Measurements from ENCODE around the gene SPTB.

Gene SPTB

DNA sequence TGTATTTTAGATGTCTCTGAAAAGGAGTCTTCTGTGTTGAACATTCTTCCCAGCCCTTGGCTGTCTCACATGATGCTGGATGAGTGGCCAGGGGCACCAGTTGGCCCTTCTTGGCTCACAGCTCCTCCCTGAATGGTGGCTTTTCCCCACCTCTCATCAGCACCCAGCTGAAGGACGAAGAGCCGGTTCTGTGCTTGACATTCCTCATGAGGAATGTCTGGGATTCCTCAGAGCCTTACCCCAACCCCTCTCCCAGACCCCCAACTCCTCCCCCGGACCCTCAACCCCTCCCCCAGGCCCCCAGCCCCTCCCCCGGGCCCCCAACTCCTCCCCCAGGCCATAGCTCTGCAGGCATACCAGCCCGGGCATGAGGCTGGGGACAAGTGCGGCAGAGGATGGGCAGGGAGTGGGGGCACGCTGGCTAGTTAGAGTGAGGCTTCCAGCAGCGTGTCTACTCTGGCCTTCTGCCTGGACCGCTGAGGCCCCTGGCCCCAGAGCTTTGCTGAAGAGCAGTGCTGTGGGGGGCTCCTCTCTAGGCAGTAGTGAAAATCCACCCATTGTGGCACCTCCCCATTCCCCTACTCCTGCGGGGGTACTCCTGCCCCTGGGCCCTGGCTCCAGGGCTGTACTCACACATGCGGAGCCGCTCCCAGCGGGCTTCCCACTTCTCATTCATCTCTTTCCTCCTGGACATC lies 111.2 kb downstream of the SPTB start:
- H3K9me3 ChIP-seq, result no peaks in the 10 kb centered on the region
- TF ChIP-seq, protein P1, sequence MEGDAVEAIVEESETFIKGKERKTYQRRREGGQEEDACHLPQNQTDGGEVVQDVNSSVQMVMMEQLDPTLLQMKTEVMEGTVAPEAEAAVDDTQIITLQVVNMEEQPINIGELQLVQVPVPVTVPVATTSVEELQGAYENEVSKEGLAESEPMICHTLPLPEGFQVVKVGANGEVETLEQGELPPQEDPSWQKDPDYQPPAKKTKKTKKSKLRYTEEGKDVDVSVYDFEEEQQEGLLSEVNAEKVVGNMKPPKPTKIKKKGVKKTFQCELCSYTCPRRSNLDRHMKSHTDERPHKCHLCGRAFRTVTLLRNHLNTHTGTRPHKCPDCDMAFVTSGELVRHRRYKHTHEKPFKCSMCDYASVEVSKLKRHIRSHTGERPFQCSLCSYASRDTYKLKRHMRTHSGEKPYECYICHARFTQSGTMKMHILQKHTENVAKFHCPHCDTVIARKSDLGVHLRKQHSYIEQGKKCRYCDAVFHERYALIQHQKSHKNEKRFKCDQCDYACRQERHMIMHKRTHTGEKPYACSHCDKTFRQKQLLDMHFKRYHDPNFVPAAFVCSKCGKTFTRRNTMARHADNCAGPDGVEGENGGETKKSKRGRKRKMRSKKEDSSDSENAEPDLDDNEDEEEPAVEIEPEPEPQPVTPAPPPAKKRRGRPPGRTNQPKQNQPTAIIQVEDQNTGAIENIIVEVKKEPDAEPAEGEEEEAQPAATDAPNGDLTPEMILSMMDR (IDR thresholded peaks at IDR 0.05), result no peak

DNA sequence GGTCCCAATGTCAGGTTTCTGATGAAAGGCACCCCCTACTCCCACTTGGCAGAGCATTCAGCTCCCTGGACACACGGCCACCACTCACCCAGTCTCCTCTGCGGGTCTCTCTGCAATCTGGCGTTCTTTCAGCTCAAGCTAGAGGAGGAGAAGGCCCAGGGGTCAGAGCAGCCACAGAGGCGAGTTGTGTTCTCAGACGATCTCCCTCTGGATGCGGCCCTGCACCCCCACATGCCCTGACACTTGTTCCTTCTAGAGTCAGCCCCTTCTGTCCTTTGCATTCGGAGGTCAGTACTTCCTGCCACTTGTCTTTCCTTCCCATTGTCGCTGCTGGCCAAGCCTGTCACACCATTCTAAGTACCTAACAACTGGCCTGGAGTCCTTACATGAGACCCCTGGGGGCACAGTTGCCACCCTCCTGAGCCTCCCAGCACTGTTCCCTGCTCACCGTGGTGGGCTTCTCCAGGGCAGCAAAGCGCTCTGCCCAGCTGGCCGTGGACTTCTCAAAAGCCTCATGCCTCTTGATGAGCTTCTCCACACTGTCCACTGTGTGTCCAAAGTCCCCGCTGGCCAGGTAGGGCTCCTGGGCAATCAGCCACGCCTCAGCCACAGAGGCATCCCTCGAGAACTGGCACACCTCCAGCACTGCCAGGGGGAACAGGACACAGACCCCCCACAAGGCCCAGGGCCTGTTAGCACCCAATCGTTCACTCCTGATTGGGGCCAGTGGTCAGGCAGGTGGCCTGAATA lies 112.3 kb downstream of the SPTB start:
- H3K27ac ChIP-seq, result no peak overlapping the region
- TF ChIP-seq, protein P1 (IDR thresholded peaks at IDR 0.05), result no peak
- no peak overlapping the region for H3K4me3 ChIP-seq (ENCODE audit: low read depth in 1 of 2, low read length in 1 of 2)
- peaks cover 20% of the 10 kb centered on the region for H3K27me3 ChIP-seq
- H3K36me3 ChIP-seq, result no peaks in the 10 kb centered on the region
- H3K9me3 ChIP-seq, result no peaks in the 10 kb centered on the region
- H3K4me1 ChIP-seq (ENCODE audit: control insufficient read depth in 1 of 2, insufficient read depth in 1 of 2, low read depth in 1 of 2, low read length in 1 of 2), result peaks cover 10 to 21% of the 10 kb centered on the region in 2 experiments

More for the DNA sequence above, 111.2 kb downstream of the SPTB start:
- Histone ChIP-seq H3K27me3 (peaks cover 8% of the 10 kb centered on the region), H3K4me3 (ENCODE audit: low read depth in 1 of 2, low read length in 1 of 2) (no peak overlapping the region), H3K36me3 (no peaks in the 10 kb centered on the region), H3K27ac (no peak overlapping the region), H3K4me1 (ENCODE audit: control insufficient read depth in 1 of 2, insufficient read depth in 1 of 2, low read depth in 1 of 2, low read length in 1 of 2) (peaks cover 10 to 13% of the 10 kb centered on the region in 2 experiments)

DNA sequence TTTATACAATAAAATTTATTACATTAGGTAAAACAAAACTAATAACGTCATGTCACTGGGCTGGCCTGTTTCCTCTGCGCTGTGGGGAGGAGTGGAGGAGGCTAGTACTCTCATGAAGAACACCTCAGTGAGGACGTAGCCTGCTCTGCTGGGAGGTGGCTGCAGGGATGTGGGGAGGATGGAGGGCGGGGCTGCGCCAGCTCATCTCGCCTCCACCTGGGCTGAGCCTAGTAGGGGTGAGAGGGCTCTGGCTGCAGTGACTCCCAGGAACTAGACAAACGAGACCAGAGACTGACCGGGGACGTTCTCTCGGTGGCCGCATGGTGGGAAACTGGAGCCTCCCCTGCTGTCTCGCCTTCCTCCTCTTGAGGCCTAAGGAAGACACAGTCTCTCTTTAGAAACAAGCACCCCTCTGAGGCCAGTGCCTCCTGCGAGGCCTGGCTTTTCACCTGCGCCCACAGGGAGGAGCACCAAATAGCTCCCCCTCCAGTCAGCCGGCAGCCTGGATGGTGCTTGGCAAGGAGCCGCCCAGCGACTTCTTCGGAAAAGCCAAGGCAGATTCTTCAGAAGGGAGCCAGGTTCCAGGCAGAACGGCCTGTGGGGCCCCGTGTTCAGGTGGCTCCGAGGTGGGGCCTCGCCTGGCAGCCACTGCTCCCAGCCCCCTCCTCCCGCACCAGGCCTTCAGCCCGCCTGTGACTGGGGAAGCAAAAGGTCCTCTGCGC lies 113.1 kb downstream of the SPTB start:
- no peaks in the 10 kb centered on the region for H3K9me3 ChIP-seq
- peaks cover 28% of the 10 kb centered on the region for H3K27me3 ChIP-seq
- H3K4me1 ChIP-seq (ENCODE audit: control insufficient read depth in 1 of 2, insufficient read depth in 1 of 2, low read depth in 1 of 2, low read length in 1 of 2), result peaks cover 10 to 21% of the 10 kb centered on the region in 2 experiments
- H3K27ac ChIP-seq, result no peak overlapping the region
- no peaks in the 10 kb centered on the region for H3K36me3 ChIP-seq
- TF ChIP-seq, protein P1 (IDR thresholded peaks at IDR 0.05), result no peak
- no peak overlapping the region for H3K4me3 ChIP-seq (ENCODE audit: low read depth in 1 of 2, low read length in 1 of 2)

DNA sequence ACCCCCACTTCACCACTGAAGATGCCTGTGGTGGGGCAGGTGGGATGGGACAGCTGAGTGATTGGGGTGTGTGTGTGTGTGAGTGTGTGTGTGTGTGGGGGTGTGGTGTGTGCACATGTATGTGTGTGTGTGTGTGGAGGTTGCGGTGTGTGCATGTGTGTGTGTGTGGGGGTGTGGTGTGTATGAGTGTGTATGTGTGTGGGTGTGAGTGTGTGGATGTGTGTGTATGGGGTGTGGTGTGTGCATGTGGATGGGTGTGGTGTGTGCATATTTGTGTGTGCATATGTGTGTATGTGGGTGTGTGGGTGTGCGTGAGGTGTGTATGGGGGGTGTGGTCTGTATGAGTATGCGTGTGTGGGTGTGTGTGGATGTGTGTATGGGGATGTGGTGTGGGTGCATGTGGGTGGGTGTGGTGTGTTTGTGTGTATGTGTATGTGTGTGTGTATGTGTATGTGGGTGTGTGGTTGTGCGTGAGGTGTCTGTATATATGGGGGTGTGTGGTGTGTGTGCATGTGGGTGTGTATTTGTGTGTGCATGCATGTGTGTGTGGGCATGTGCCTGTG lies 113.9 kb downstream of the SPTB start:
- H3K9me3 ChIP-seq, result no peaks in the 10 kb centered on the region
- H3K4me1 ChIP-seq (ENCODE audit: control insufficient read depth in 1 of 2, insufficient read depth in 1 of 2, low read depth in 1 of 2, low read length in 1 of 2), result peaks cover 10 to 21% of the 10 kb centered on the region in 2 experiments
- TF ChIP-seq, protein P1 (IDR thresholded peaks at IDR 0.05), result no peak
- no peak overlapping the region for H3K4me3 ChIP-seq (ENCODE audit: low read depth in 1 of 2, low read length in 1 of 2)
- no peaks in the 10 kb centered on the region for H3K36me3 ChIP-seq
- no peak overlapping the region for H3K27ac ChIP-seq
- peaks cover 35% of the 10 kb centered on the region for H3K27me3 ChIP-seq
